ENCODE results near the gene TNFAIP6.

TNFAIP6 gene

GRCh38 chr2:151401149-151401548 lies 43.8 kb downstream of the TNFAIP6 start:
- TF ChIP-seq ZNF341 (tag by site-specific recombination; IDR thresholded peaks at IDR 0.05; ENCODE audit: low read depth) (no peak), ZNF701 (tag by site-specific recombination; IDR thresholded peaks at IDR 0.05) (no peak), ZNF24 (tag by site-specific recombination; IDR thresholded peaks at IDR 0.05) (no peak), RBAK (tag by site-specific recombination; IDR thresholded peaks at IDR 0.05) (no peak), ZNF768 (tag by site-specific recombination; IDR thresholded peaks at IDR 0.05) (no peak), ZNF169 (tag by site-specific recombination; IDR thresholded peaks at IDR 0.05) (no peak), ZNF132 (tag by site-specific recombination; IDR thresholded peaks at IDR 0.05; ENCODE audit: borderline replicate concordance) (no peak), ZNF23 (tag by site-specific recombination; IDR thresholded peaks at IDR 0.05; ENCODE audit: borderline replicate concordance) (no peak), ZNF426 (tag by site-specific recombination; IDR thresholded peaks at IDR 0.05) (no peak)
- TF ChIP-seq, protein P1, sequence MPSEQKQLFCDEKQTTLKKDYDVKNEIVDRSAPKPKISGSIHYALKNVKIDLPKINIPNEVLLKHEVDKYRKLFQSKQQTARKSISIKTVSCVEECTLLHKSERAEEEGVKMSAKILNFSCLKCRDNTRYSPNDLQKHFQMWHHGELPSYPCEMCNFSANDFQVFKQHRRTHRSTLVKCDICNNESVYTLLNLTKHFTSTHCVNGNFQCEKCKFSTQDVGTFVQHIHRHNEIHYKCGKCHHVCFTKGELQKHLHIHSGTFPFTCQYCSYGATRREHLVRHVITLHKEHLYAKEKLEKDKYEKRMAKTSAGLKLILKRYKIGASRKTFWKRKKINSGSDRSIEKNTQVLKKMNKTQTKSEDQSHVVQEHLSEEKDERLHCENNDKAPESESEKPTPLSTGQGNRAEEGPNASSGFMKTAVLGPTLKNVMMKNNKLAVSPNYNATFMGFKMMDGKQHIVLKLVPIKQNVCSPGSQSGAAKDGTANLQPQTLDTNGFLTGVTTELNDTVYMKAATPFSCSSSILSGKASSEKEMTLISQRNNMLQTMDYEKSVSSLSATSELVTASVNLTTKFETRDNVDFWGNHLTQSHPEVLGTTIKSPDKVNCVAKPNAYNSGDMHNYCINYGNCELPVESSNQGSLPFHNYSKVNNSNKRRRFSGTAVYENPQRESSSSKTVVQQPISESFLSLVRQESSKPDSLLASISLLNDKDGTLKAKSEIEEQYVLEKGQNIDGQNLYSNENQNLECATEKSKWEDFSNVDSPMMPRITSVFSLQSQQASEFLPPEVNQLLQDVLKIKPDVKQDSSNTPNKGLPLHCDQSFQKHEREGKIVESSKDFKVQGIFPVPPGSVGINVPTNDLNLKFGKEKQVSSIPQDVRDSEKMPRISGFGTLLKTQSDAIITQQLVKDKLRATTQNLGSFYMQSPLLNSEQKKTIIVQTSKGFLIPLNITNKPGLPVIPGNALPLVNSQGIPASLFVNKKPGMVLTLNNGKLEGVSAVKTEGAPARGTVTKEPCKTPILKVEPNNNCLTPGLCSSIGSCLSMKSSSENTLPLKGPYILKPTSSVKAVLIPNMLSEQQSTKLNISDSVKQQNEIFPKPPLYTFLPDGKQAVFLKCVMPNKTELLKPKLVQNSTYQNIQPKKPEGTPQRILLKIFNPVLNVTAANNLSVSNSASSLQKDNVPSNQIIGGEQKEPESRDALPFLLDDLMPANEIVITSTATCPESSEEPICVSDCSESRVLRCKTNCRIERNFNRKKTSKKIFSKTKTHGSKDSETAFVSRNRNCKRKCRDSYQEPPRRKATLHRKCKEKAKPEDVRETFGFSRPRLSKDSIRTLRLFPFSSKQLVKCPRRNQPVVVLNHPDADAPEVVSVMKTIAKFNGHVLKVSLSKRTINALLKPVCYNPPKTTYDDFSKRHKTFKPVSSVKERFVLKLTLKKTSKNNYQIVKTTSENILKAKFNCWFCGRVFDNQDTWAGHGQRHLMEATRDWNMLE (tag by site-specific recombination; conservative IDR thresholded peaks at IDR 0.05; ENCODE audit: low read depth), result no peak
- TF ChIP-seq, protein P2, sequence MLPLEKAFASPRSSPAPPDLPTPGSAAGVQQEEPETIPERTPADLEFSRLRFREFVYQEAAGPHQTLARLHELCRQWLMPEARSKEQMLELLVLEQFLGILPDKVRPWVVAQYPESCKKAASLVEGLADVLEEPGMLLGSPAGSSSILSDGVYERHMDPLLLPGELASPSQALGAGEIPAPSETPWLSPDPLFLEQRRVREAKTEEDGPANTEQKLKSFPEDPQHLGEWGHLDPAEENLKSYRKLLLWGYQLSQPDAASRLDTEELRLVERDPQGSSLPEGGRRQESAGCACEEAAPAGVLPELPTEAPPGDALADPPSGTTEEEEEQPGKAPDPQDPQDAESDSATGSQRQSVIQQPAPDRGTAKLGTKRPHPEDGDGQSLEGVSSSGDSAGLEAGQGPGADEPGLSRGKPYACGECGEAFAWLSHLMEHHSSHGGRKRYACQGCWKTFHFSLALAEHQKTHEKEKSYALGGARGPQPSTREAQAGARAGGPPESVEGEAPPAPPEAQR (tag by site-specific recombination; IDR thresholded peaks at IDR 0.05), result no peak
- TF ChIP-seq, protein P3, sequence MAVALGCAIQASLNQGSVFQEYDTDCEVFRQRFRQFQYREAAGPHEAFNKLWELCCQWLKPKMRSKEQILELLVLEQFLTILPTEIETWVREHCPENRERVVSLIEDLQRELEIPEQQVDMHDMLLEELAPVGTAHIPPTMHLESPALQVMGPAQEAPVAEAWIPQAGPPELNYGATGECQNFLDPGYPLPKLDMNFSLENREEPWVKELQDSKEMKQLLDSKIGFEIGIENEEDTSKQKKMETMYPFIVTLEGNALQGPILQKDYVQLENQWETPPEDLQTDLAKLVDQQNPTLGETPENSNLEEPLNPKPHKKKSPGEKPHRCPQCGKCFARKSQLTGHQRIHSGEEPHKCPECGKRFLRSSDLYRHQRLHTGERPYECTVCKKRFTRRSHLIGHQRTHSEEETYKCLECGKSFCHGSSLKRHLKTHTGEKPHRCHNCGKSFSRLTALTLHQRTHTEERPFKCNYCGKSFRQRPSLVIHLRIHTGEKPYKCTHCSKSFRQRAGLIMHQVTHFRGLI (tag by site-specific recombination; IDR thresholded peaks at IDR 0.05), result no peak
- POLR2A ChIA-PET, result no interaction called here
- CTCF ChIA-PET, result no interaction called here

DNA sequence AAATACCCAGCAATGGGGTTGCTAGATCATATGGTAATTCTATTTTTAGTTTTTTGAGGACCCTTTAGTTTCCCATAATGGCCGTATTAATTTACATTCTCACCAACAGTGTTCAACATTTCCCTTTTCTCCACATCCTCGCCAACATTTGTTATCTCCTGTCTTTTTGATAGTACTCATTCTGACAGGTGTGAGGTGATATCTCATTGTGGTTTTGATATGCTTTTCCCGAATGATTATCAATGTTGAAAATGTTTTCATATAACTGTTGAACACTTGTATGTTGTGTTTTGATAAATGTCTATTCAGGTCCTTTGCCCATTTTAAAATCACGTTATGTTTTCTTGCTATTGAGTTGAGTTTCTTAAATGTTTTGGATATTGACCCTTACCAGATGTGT lies 46.5 kb downstream of the TNFAIP6 start:
- ChIA-PET CTCF (interaction anchor here (0.6 kb wide), 1 partner anchor 149 kb away, joined by 3 read pairs; no protein-coding TSS in a partner anchor), POLR2A (no interaction called here)
- H3K27ac ChIP-seq (ENCODE audit: extremely low read depth, low read depth, low read length), result no peak overlapping the region
- H3K4me3 ChIP-seq (ENCODE audit: low read depth, low read length), result no peak overlapping the region
- H3K9me3 ChIP-seq (ENCODE audit: control insufficient read depth, insufficient read depth, low read depth, low read length), result no peaks in the 10 kb centered on the region
- no peaks in the 10 kb centered on the region for H3K36me3 ChIP-seq (ENCODE audit: control insufficient read depth in 2 of 2, insufficient read depth in 1 of 2, low read length in 2 of 2)
- H3K4me1 ChIP-seq (ENCODE audit: control insufficient read depth, insufficient read depth, low read length), result no peaks in the 10 kb centered on the region
- TF ChIP-seq ZNF362 (tag by site-specific recombination; IDR thresholded peaks at IDR 0.05) (no peak), ZNF645 (tag by site-specific recombination; IDR thresholded peaks at IDR 0.05) (no peak), SETDB1 (IDR thresholded peaks at IDR 0.05; ENCODE audit: insufficient read length, low read length) (no peak), ZNF169 (tag by site-specific recombination; IDR thresholded peaks at IDR 0.05) (no peak), ZFP37 (tag by site-specific recombination; IDR thresholded peaks at IDR 0.05) (no peak), PATZ1 (tag by site-specific recombination; IDR thresholded peaks at IDR 0.05) (no peak), ZNF558 (tag by site-specific recombination; IDR thresholded peaks at IDR 0.05) (no peak), ZNF114 (tag by site-specific recombination; IDR thresholded peaks at IDR 0.05) (no peak), MEIS1 (CRISPR knock-in tag; IDR thresholded peaks at IDR 0.05; ENCODE audit: borderline replicate concordance) (no peak), TCF7L2 (IDR thresholded peaks at IDR 0.05; ENCODE audit: borderline replicate concordance, low read depth, low read length) (no peak), ZNF571 (tag by site-specific recombination; IDR thresholded peaks at IDR 0.05) (no peak), ZNF10 (tag by site-specific recombination; IDR thresholded peaks at IDR 0.05) (no peak)

More at GRCh38 chr2:151401149-151401548, 43.8 kb downstream of the TNFAIP6 start:
- Histone ChIP-seq H3K4me3 (ENCODE audit: low read depth, low read length) (no peak overlapping the region), H3K9me3 (ENCODE audit: control insufficient read depth, insufficient read depth, low read depth, low read length) (no peaks in the 10 kb centered on the region), H3K27ac (ENCODE audit: extremely low read depth, low read depth, low read length) (no peak overlapping the region), H3K4me1 (ENCODE audit: control insufficient read depth, insufficient read depth, low read length) (no peaks in the 10 kb centered on the region), H3K36me3 (ENCODE audit: control insufficient read depth in 2 of 2, insufficient read depth in 1 of 2, low read length in 2 of 2) (no peaks in the 10 kb centered on the region)
